Measurements from ENCODE around the gene NCOA4.
A peak's percentile ranks its signal among the peaks of the same experiment; 100 is the strongest.
"Not testable (repeated sequence)": the region's sequence is repeated elsewhere in the genome, so short reads cannot be mapped to it uniquely, and the experiment has no call there.

Gene NCOA4

DNA sequence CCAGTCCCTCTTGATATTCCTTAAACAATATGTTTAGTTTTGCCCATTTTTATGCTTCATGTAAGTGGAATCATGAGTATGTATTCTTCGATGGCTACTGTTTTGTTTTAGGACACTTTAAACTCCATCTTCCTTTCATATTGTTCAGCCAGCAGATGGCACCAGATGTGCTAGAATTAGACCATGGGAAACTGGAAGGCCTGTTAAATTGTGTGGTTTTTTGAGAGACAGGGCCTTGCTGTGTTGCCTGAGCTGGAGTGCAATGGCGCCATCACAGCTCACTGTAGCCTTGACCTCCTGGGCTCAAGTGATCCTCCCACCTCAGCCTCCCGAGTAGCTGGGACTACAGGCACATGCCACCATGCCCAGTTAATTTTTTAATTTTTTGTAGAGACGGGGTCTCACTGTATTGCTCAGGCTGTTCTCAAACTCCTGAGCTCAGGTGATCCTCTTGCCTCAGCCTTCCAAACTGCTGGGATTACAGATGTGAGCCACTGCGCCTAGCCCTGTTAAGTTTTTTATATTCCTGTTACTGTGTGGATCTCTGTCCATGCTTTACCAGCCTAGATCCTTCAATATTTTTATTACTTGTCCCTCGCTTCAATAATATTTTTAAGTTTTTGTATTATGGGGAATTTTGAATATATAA, 46.8 kb downstream of the NCOA4 start:
- peak; percentile 37 for DNase-seq (ENCODE audit: low read depth)

DNA sequence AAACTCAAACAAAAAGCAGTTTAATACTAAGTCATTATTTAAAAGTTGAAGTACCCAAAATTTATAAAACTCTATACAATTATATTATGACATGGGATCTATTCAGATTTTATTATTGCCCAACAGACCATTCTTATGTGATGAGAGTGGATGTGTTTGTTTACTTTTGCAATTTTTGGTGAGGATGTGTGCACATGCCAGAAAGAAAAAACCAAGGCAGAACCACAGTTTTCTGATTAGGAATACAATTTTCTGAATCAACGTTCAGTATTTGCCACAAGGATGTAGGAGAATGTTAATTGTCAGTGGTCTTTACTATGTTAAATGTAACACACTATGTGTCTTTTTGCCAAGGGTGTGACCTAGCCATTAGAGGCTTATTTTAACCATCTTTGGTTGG, 49.1 kb downstream of the NCOA4 start:
- DNase-seq (ENCODE audit: low read depth), result not testable (repeated sequence)

DNA sequence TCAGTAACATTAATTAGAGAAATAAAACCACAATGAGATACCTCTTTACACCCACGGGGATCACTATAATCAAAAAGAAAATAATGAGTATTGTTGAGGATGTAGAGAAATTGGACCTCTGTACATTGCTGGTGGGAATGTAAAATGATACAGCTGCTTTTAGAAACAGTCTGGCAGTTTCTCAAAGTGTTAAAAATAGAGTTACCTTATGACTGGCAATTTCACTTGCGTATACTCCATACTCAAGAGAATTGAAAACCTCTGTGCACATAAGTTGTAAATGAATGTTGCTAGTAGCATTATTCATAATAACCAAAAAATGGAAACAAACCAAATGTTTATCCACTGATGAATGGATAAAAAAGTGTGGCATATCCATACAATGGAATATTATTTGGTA, 51.9 kb downstream of the NCOA4 start:
- not testable (repeated sequence) for DNase-seq (ENCODE audit: low read depth)

GRCh38 chr10:45974041-45974440, 56.4 kb downstream of the NCOA4 start:
- not testable (repeated sequence) for DNase-seq (ENCODE audit: low read depth)

- not testable (repeated sequence) for DNase-seq (ENCODE audit: low read depth)
Measured at GRCh38 chr10:45972813-45973169, 57.6 kb downstream of the NCOA4 start.

DNA sequence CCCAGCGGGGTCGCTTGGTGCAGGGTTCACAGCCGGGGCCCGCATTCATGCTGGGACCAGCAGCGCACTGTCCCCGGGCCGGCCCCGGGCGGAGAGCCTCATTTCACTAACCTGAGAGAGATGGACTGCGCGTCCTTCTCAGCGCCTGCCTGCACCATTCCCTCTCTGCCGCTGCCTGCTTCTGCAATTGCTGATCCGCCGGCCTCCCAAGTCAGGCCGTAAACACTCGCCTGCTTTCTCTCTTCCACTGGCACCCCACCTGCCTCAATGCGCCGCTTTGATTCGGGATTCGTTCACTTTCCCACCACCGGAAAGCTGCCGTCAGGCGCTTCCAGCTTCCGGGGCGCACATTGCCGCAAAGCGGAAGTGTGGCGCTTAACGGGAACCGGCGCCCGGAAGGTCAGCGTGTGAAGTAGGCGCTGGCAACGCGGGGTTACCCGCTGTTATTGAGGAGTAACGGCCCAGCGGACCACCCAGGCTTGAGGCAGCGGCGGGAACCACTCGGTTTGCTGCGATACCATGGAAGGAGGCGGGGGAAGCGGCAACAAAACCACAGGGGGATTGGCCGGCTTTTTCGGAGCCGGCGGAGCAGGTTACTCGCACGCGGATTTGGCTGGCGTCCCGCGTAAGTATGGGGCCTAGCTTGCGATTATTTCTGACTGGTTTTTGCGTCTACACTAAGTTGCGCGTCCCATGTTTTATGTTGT, 58.2 kb downstream of the NCOA4 start, which contains the start of gene TIMM23:
TIMM23 (plus strand) TSS at position 384 of the 707 bp plus-strand sequence; CDS start at position 520, 136 bp downstream.
- peak; percentile 55 for DNase-seq (ENCODE audit: low read depth)

DNA sequence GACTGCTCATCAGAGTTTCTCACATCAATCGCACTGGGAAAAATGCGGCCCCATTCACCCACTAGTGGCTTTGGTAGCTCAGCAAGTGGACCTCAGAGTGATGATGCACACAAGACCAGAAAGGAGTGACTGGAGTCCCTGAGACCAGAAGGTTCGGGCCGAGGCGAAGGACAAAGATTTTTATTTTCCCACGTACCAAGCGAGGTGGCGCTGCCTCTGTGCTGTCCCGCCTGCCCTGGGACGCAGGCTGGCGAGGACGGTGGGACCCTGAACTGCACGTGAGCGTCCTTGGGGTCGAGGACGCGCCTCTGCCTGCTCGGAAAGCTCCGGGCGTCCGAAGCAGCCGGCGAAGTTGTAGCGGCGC, 58.7 kb downstream of the NCOA4 start:
- not testable (repeated sequence) for DNase-seq (ENCODE audit: low read depth)

DNA sequence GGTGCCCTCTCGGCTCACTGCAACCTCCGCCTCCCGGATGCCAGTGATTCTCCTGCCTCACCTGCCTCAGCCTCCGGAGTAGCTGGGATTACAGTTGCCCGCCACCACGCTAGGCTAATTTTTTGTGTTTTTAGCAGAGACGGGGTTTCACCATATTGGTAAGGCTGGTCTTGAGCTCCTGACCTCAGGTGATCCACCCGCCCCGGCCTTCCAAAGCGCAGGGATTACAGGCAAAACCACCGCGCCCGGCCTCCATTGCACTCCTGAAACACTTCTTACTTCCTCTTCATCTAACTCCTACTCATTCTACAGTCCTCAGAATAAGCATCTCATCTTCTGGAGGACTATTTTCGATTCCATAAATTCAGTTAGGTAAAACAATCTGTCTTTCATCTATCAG, 59.4 kb downstream of the NCOA4 start:
- not testable (repeated sequence) for DNase-seq (ENCODE audit: low read depth)

DNA sequence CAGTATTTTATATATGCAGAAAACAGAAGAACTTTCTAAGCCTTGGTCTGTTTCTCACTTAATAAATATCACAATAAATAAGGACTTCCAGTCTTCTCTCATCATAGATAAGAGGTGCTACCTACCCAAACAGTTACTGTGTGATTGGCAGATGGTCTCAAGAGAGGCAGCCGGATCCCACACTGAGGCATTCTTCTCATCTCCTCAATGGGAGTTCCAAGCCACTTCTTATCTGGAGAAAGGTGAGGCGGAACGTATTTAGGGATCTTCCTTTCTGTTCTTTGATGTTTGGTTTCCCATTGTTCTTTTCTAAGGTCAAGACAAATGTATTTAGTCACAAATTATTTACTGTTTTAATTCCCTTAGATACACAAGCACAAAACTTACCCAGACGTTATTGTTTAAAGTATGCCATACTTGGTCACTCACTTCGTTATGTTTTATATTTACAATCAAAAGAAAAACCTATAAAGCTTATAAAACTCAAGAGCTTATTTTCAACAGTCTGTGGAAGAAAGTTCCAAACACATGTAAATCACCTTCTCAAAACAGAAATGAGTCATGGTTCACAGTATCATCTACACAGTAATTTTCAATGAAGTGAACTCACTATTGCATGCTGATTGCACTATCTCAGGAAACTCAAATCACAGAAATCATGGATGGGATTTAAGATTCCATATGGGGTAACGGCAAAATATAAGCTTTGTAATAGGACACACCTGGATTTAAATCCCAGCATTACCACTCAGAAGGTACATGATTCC, 67.6 kb downstream of the NCOA4 start:
- DNase-seq (ENCODE audit: low read depth), result not testable (repeated sequence)

GRCh38 chr10:45957928-45958327, 72.5 kb downstream of the NCOA4 start:
- DNase-seq (ENCODE audit: low read depth), result not testable (repeated sequence)

GRCh38 chr10:45956634-45957033, 73.8 kb downstream of the NCOA4 start:
- not testable (repeated sequence) for DNase-seq (ENCODE audit: low read depth)
